Ovary (tissue), 3 donors: Measurements from ENCODE around the gene XXYLT1.

Experiments used
- CTCF ChIP-seq, 3 donors: fragments of 450-650 bp in 2 of 3; fragments of 200-600 bp in 1 of 3; IDR thresholded peaks; one replicate each; pipeline versions ENCODE4 v1.5.1 to v1.8.0; 2016 to 2022; ENCODE audit warnings: antibody characterized with exemption in 3 of 3, mild to moderate bottlenecking in 1 of 3
- EP300 ChIP-seq: sonication (generic); formaldehyde crosslinking; IDR thresholded peaks from one replicate; pipeline ENCODE4 v1.6.1; 2017; ENCODE audit warnings: antibody characterized with exemption
- POLR2A ChIP-seq: fragments of 450-650 bp; IDR thresholded peaks from one replicate; pipeline ENCODE4 v1.6.1; 2017; ENCODE audit warnings: antibody characterized with exemption, mild to moderate bottlenecking, moderate library complexity
- donor health status: DM: no; HTN: no; CAD: no.

- TF ChIP-seq CTCF (IDR thresholded peaks at IDR 0.05) (no peak), POLR2A (no peak), EP300 (no peak)
Observed at GRCh38 chr3:195111319-195111705, 159.6 kb downstream of the XXYLT1 start.
